Mesothelial cell of epicardium (in vitro differentiated cells): ENCODE data around the gene TRMT1L. TPM values are rescaled to one million over a fixed set of nuclear protein-coding genes. Genes with fewer than 3 reads are reported as not detected.

Experiments used
- DNase-seq, 2 experiments: peaks; one replicate each; pipeline ENCODE4 v3.0.0; 2021; ENCODE audit warnings: low spot score in 2 of 2; ENCODE audit not compliant: unreplicated experiment in 2 of 2
- H3K27ac Mint-ChIP-seq: 2 replicates; pipeline ENCODE4 v1.8.0; 2021; ENCODE audit warnings: mixed read lengths
- H3K27me3 Mint-ChIP-seq: 2 replicates; pipeline ENCODE4 v1.8.0; 2021; ENCODE audit warnings: low read depth, mixed read lengths
- H3K36me3 Mint-ChIP-seq: 2 replicates; pipeline ENCODE4 v1.8.0; 2021; ENCODE audit warnings: mixed read lengths
- H3K4me1 Mint-ChIP-seq: 2 replicates; pipeline ENCODE4 v1.8.0; 2021; ENCODE audit warnings: mixed read lengths
- H3K4me3 Mint-ChIP-seq: 2 replicates; pipeline ENCODE4 v1.8.0; 2021; ENCODE audit warnings: mild to moderate bottlenecking, moderate library complexity, mixed read lengths
- H3K9me3 Mint-ChIP-seq: 2 replicates; pipeline ENCODE4 v1.8.0; 2021; ENCODE audit warnings: mixed read lengths
- total RNA-seq: library from RNA; stranded (reverse); gene quantifications from 3 replicates; pipeline ENCODE4 v1.2.1, GENCODE V29; 2021
- TF ChIP-seq, protein P1 (sequence below): fragments of 200-600 bp; sonication (generic); IDR thresholded peaks from one replicate; pipeline ENCODE4 v1.5.0; 2021; ENCODE audit warnings: antibody characterized with exemption; ENCODE audit not compliant: unreplicated experiment

The TRMT1L gene
- total RNA-seq, 1 donor from 2014 or later, result 16.7 TPM

GRCh38 chr1:185112356-185112755 is 44.4 kb downstream of the TRMT1L start:
- no peak overlapping the region for H3K27ac Mint-ChIP-seq
- DNase-seq, result no peak
- TF ChIP-seq, protein P1, sequence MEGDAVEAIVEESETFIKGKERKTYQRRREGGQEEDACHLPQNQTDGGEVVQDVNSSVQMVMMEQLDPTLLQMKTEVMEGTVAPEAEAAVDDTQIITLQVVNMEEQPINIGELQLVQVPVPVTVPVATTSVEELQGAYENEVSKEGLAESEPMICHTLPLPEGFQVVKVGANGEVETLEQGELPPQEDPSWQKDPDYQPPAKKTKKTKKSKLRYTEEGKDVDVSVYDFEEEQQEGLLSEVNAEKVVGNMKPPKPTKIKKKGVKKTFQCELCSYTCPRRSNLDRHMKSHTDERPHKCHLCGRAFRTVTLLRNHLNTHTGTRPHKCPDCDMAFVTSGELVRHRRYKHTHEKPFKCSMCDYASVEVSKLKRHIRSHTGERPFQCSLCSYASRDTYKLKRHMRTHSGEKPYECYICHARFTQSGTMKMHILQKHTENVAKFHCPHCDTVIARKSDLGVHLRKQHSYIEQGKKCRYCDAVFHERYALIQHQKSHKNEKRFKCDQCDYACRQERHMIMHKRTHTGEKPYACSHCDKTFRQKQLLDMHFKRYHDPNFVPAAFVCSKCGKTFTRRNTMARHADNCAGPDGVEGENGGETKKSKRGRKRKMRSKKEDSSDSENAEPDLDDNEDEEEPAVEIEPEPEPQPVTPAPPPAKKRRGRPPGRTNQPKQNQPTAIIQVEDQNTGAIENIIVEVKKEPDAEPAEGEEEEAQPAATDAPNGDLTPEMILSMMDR, result no peak
- H3K36me3 Mint-ChIP-seq, result peaks cover 16% of the 10 kb centered on the region
- peaks cover 23% of the 10 kb centered on the region for H3K9me3 Mint-ChIP-seq
- no peak overlapping the region for H3K4me3 Mint-ChIP-seq
- no peaks in the 10 kb centered on the region for H3K27me3 Mint-ChIP-seq
- no peaks in the 10 kb centered on the region for H3K4me1 Mint-ChIP-seq

DNA sequence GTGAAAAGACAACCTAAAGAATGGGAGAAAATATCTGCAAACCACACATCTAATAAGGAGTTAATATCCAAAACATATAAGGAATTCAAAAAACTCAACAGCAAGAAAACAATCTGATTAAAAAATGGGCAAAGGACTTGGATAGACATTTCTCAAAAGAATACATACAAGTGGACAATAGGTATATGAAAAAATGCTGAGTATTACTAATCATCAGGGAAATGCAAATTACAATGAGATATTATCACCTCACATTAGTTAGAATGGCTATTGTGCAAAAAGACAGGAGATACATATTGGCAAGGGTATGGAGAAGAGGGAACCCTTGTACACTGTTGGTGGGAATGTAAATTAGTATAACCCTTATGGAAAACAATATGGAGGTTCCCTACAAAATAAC is 44.9 kb downstream of the TRMT1L start:
- H3K36me3 Mint-ChIP-seq, result peaks cover 14% of the 10 kb centered on the region
- TF ChIP-seq, protein P1, result no peak
- no peaks in the 10 kb centered on the region for H3K4me1 Mint-ChIP-seq
- H3K9me3 Mint-ChIP-seq, result peaks cover 26% of the 10 kb centered on the region
- H3K27me3 Mint-ChIP-seq, result no peaks in the 10 kb centered on the region
- DNase-seq, result no peak
- no peak overlapping the region for H3K4me3 Mint-ChIP-seq
- no peak overlapping the region for H3K27ac Mint-ChIP-seq

DNA sequence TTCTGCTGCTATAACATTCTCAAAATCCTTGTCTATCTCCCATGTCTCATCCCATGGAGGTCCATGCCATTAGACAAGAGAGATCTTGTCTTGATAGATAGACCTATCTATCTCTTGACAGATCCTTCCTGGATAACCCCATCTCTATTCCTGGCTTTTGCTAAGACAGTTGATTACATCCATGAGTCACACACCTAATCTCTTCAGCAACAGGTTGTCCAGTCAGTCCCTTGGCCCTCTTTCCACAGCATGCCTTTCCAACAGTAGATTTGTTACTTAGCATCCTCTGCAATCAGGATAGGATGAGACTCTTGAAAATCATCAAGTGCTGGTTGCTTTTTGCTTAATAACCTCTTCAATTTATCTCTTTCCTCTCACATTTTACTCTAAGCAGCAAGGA is 46.6 kb downstream of the TRMT1L start:
- Mint-ChIP-seq H3K36me3 (peaks cover 21% of the 10 kb centered on the region), H3K9me3 (peaks cover 39% of the 10 kb centered on the region)

GRCh38 chr1:185108321-185108720 is 48.4 kb downstream of the TRMT1L start:
- Mint-ChIP-seq H3K36me3 (peaks cover 40% of the 10 kb centered on the region), H3K4me3 (no peak overlapping the region), H3K4me1 (no peaks in the 10 kb centered on the region), H3K27ac (no peak overlapping the region), H3K27me3 (no peaks in the 10 kb centered on the region), H3K9me3 (peaks cover 40% of the 10 kb centered on the region)
- no peak for DNase-seq
- TF ChIP-seq, protein P1, result no peak

More for the DNA sequence above, 46.6 kb downstream of the TRMT1L start:
- Mint-ChIP-seq H3K4me1 (no peaks in the 10 kb centered on the region), H3K27me3 (no peaks in the 10 kb centered on the region), H3K4me3 (no peak overlapping the region), H3K27ac (no peak overlapping the region)
- TF ChIP-seq, protein P1, result no peak
- no peak for DNase-seq

GRCh38 chr1:185105121-185105520 is 51.6 kb downstream of the TRMT1L start:
- DNase-seq, result no peak
- H3K36me3 Mint-ChIP-seq, result peaks cover 60% of the 10 kb centered on the region
- H3K4me1 Mint-ChIP-seq, result peaks cover 2% of the 10 kb centered on the region
- TF ChIP-seq, protein P1, result no peak
- H3K4me3 Mint-ChIP-seq, result no peak overlapping the region
- H3K27ac Mint-ChIP-seq, result no peak overlapping the region
- H3K9me3 Mint-ChIP-seq, result peaks cover 32% of the 10 kb centered on the region
- no peaks in the 10 kb centered on the region for H3K27me3 Mint-ChIP-seq

GRCh38 chr1:185104083-185104482 is 52.7 kb downstream of the TRMT1L start:
- Mint-ChIP-seq H3K27ac (peak overlapping the region; percentile 30), H3K4me1 (peaks cover 2% of the 10 kb centered on the region), H3K36me3 (peaks cover 64% of the 10 kb centered on the region), H3K4me3 (no peak overlapping the region), H3K27me3 (no peaks in the 10 kb centered on the region), H3K9me3 (peaks cover 24% of the 10 kb centered on the region)
- no peak for DNase-seq
- TF ChIP-seq, protein P1, result no peak
